LNCaP clone FGC (cell line): ENCODE results near the gene SMARCD3.

Experiments used
- DNase-seq: peaks from one replicate; pipeline ENCODE4 v3.0.0-alpha.2; 2011; ENCODE audit warnings: low read depth
- H3K4me3 ChIP-seq: 2 replicates; pipeline ENCODE4 v1.5.1; 2011; ENCODE audit warnings: mild to moderate bottlenecking, low read depth, low read length, control low read depth
- CTCF ChIP-seq: IDR thresholded peaks from 2 replicates; pipeline ENCODE4 v1.5.1; 2012; ENCODE audit warnings: mild to moderate bottlenecking; ENCODE audit not compliant: control insufficient read depth, insufficient read depth; ENCODE audit errors: extremely low read depth

Gene SMARCD3

DNA sequence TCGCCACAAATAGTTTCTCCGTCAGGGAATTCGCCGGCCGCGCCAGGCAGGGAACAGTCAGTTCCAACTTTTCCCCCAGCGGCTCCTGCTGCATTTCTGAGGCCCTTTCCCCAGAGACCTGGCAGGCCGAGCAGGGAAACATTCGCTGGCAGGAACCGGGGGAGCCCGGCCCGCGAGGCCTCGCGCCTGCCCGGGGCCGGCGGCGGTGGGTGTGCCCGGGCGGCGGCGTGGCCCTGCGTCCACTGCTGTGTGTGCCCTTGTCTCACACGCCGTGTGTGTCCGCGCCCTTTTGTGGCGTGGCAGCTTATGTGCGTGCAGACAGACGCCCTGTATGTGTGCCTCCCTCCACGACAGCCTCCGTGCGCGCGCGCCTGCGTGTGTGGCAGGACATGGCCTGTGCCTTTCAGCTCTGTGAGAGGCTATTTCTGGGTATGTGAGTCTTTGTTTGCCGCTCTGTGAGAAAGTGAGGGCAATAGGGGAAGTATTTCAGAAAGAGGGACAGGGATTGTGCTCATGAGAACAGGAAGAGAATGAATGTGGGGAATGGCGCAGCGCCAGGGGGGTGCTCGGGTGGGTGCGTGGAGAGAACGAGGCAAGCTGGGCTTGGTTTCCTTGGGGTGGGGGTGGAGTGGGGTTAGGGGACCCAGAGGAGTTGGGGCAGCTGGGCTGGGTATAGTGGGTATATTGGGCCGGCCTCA is 689 bp upstream of the SMARCD3 start:
- no peak overlapping the region for H3K4me3 ChIP-seq
- no peak for TF ChIP-seq CTCF
- DNase-seq, result no peak

GRCh38 chr7:151247611-151248345 is 716 bp downstream of the SMARCD3 start:
- no peak for TF ChIP-seq CTCF
- H3K4me3 ChIP-seq, result peak overlapping the region; percentile 46
- no peak for DNase-seq

- DNase-seq, result no peak
- no peak overlapping the region for H3K4me3 ChIP-seq
- no peak for TF ChIP-seq CTCF
These were observed 1.5 kb downstream of the SMARCD3 start for GRCh38 chr7:151246851-151247580.

DNA sequence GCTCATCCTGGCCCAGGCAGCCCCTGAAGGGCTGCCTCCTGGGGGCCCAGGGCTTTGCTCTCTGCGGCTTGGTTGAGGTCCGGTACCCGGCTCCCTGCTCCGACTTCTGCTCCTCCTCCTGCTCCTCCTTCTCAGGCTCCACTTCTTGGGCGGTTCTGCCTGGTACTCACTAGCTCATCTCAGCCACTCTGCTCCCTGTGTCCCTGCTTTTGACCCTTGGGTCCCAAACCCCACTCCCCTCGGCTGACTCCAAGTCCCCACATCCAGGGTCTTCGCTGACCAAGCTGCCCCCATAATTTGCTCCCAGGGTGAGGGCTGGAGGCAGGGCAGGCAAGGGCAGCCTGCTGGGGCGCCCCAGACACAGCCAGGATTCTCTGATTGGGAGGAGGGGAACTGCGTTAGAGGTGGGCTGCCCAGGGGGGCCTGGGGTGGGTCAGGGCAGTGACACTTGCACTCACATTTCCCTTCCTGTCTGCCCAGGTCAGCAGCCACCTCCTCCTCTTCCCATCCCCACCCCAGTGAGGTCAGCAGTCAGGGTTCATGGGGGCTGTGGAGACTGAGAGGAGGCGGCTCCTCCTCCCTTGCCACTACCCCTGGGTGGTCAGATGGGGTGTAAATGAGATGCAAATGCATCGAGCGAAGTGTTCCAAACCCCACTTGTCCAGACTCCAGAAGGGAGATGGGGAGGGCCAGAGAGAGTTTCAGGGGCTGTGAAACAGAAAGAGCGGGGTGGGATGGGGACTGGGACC is 2.2 kb downstream of the SMARCD3 start:
- no peak overlapping the region for H3K4me3 ChIP-seq
- DNase-seq, result no peak

DNA sequence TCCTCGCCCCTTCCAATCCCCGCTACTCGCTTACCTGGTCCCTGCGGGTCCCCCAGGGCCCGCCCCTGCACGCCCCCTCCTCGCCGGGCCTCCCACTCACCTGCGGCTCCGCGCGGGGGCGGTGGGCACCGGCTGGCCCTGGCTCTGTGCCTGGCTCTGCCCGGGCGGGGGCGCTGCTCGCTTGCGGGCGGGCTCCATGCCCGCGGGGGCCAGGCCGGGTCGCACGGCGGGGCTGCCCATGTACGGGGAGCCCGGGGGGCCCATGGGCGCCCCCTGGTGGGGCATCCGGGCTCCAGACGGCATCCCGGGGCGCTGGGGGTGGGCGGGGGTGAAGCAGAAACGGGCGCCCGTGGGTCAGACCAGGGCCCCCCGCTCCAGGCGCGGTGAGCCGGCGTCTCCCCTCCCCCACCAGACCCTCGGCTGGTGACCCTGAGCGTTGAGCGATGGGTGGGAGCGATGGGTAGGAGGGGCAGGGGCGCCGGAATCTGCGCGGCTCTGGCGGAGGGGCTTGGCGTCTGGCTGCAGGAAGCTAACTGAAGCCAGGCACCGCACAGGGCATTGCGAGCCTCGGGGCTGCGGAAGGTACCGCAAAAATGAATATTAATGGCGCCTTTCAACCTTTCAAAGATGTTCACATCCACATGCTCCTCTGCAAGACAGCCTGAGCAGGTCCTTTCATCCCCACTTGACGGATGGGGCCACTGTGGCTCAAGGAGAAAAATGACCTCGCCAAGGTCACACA is 3.0 kb downstream of the SMARCD3 start:
- peak; percentile 40 for TF ChIP-seq CTCF
- no peak for DNase-seq
- H3K4me3 ChIP-seq, result no peak overlapping the region

More for the DNA sequence above, 2.2 kb downstream of the SMARCD3 start:
- TF ChIP-seq CTCF, result no peak

DNA sequence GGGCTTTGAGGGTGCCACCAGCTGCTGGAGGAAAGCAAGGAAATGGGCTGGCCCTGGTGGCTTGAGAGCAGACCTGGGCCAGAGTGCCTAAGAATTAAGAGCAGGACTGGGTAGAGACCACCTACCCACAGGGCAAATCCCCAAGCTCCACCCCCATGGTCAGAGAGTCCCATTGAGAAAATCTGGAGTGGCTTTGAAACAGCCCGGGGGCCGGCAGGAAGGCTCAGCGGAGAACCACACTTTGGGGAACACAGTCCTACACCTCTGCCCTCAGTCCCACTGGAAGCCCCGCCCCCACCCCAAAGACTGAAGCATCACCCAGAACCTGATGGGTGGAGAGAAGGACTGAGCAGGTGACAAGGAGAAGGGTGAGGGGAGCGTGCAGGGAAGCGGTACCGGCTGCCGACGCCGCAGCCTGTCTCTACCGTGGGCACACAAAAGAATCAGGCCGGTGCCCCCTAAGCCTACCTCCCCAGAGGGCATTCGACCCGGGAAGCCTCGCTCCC is 3.6 kb downstream of the SMARCD3 start:
- TF ChIP-seq CTCF, result no peak
- H3K4me3 ChIP-seq, result no peak overlapping the region
- no peak for DNase-seq
